NCI-H1417 (cell line): ENCODE data around the gene NOC2L.
"Not testable (repeated sequence)": the region's sequence is repeated elsewhere in the genome, so short reads cannot be mapped to it uniquely, and the experiment has no call there.

ENCODE experiments used
- DNase-seq, 3 experiments: peaks; one replicate each; lab custom pipeline; 2025; lab: John Stamatoyannopoulos, UW

NOC2L gene

GRCh38 chr1:993379-993995 is 34.4 kb upstream of the NOC2L start:
- DNase-seq: no peak

GRCh38 chr1:992362-992761 is 33.3 kb upstream of the NOC2L start:
- no peak for DNase-seq

GRCh38 chr1:991895-992294 is 32.8 kb upstream of the NOC2L start:
- no peak for DNase-seq

GRCh38 chr1:991275-991674 is 32.2 kb upstream of the NOC2L start:
- not testable (repeated sequence) for DNase-seq

GRCh38 chr1:988061-988460 is 29.0 kb upstream of the NOC2L start:
- DNase-seq: not testable (repeated sequence)

GRCh38 chr1:985126-985525 is 26.1 kb upstream of the NOC2L start:
- no peak for DNase-seq

GRCh38 chr1:984476-984814 is 25.4 kb upstream of the NOC2L start:
- DNase-seq: no peak

- DNase-seq: peak; percentile 7 to 46 (median 39)
Observed at GRCh38 chr1:983798-984475, 24.9 kb upstream of the NOC2L start.

GRCh38 chr1:982765-983436 is 23.8 kb upstream of the NOC2L start:
- peak in 1 of 3 experiments; percentile 6 for DNase-seq

- no peak for DNase-seq
Observed at GRCh38 chr1:981955-982558, 23.0 kb upstream of the NOC2L start, which contains the start of gene PERM1. Gene PERM1 (minus strand): TSS chr1:982093. CDS start chr1:981029, 1,064 bp downstream.

- no peak for DNase-seq
Observed at GRCh38 chr1:981491-981954, 22.5 kb upstream of the NOC2L start.

- DNase-seq: no peak
Observed at GRCh38 chr1:980602-981395, 21.7 kb upstream of the NOC2L start.

- DNase-seq: no peak
Observed at GRCh38 chr1:980137-980571, 21.1 kb upstream of the NOC2L start.

- DNase-seq: no peak
Observed at GRCh38 chr1:979744-980072, 20.7 kb upstream of the NOC2L start.

- DNase-seq: no peak
Observed at GRCh38 chr1:978835-979743, 20.0 kb upstream of the NOC2L start.

GRCh38 chr1:978069-978834 is 19.2 kb upstream of the NOC2L start:
- no peak for DNase-seq

GRCh38 chr1:976791-977190 is 17.7 kb upstream of the NOC2L start:
- DNase-seq: not testable (repeated sequence)

- DNase-seq: peak; percentile 78 to 83 (median 80)
Observed at GRCh38 chr1:975896-976683, 17.0 kb upstream of the NOC2L start.

GRCh38 chr1:975365-975764 is 16.3 kb upstream of the NOC2L start:
- no peak for DNase-seq
